Measurements from ENCODE around the gene C11orf97.
"Not testable (repeated sequence)": the region's sequence is repeated elsewhere in the genome, so short reads cannot be mapped to it uniquely, and the experiment has no call there.

The C11orf97 gene

GRCh38 chr11:94500181-94500580 lies 12.1 kb upstream of the C11orf97 start:
- Histone ChIP-seq H3K27me3 (ENCODE audit: insufficient read depth, poor library complexity, severe bottlenecking) (no peaks in the 10 kb centered on the region), H3K9me3 (ENCODE audit: severe bottlenecking) (no peaks in the 10 kb centered on the region), H3K27ac (ENCODE audit: poor library complexity, severe bottlenecking) (no peak overlapping the region), H3K4me1 (ENCODE audit: insufficient read depth, poor library complexity, severe bottlenecking) (peaks cover 4% of the 10 kb centered on the region), H3K36me3 (ENCODE audit: low read depth) (peaks cover 29% of the 10 kb centered on the region), H3K4me3 (ENCODE audit: severe bottlenecking) (no peak overlapping the region)
- no peak for DNase-seq (ENCODE audit: low spot score)
- ATAC-seq (ENCODE audit: low read depth) = no peak
- TF ChIP-seq CTCF (IDR thresholded peaks at IDR 0.05; ENCODE audit: poor library complexity, severe bottlenecking) = no peak

- Histone ChIP-seq H3K27me3 (ENCODE audit: insufficient read depth, poor library complexity, severe bottlenecking) (no peaks in the 10 kb centered on the region), H3K36me3 (ENCODE audit: low read depth) (peaks cover 26% of the 10 kb centered on the region), H3K9me3 (ENCODE audit: severe bottlenecking) (no peaks in the 10 kb centered on the region), H3K27ac (ENCODE audit: poor library complexity, severe bottlenecking) (no peak overlapping the region), H3K4me1 (ENCODE audit: insufficient read depth, poor library complexity, severe bottlenecking) (no peaks in the 10 kb centered on the region), H3K4me3 (ENCODE audit: severe bottlenecking) (no peak overlapping the region)
- DNase-seq (ENCODE audit: low spot score) = no peak
- no peak for ATAC-seq (ENCODE audit: low read depth)
- TF ChIP-seq CTCF (IDR thresholded peaks at IDR 0.05; ENCODE audit: poor library complexity, severe bottlenecking) = no peak
Observed at GRCh38 chr11:94501522-94501921, 10.7 kb upstream of the C11orf97 start.

GRCh38 chr11:94504689-94505293 lies 7.5 kb upstream of the C11orf97 start:
- DNase-seq (ENCODE audit: low spot score) = no peak
- Histone ChIP-seq H3K9me3 (ENCODE audit: severe bottlenecking) (no peaks in the 10 kb centered on the region), H3K4me3 (ENCODE audit: severe bottlenecking) (no peak overlapping the region), H3K27ac (ENCODE audit: poor library complexity, severe bottlenecking) (no peak overlapping the region), H3K27me3 (ENCODE audit: insufficient read depth, poor library complexity, severe bottlenecking) (no peaks in the 10 kb centered on the region), H3K36me3 (ENCODE audit: low read depth) (no peaks in the 10 kb centered on the region), H3K4me1 (ENCODE audit: insufficient read depth, poor library complexity, severe bottlenecking) (no peaks in the 10 kb centered on the region)
- peak; percentile 56; the same call in 2 of the 3 replicates for ATAC-seq (ENCODE audit: low read depth)
- peak; percentile 87 for TF ChIP-seq CTCF (IDR thresholded peaks at IDR 0.05; ENCODE audit: poor library complexity, severe bottlenecking)

- DNase-seq (ENCODE audit: low spot score); H3K27me3 ChIP-seq (ENCODE audit: insufficient read depth, poor library complexity, severe bottlenecking); ATAC-seq (ENCODE audit: low read depth); H3K36me3 ChIP-seq (ENCODE audit: low read depth); H3K27ac ChIP-seq (ENCODE audit: poor library complexity, severe bottlenecking); H3K4me1 ChIP-seq (ENCODE audit: insufficient read depth, poor library complexity, severe bottlenecking); H3K9me3 ChIP-seq (ENCODE audit: severe bottlenecking); H3K4me3 ChIP-seq (ENCODE audit: severe bottlenecking): not testable (repeated sequence)
Observed at GRCh38 chr11:94506513-94506912, 5.7 kb upstream of the C11orf97 start.

DNA sequence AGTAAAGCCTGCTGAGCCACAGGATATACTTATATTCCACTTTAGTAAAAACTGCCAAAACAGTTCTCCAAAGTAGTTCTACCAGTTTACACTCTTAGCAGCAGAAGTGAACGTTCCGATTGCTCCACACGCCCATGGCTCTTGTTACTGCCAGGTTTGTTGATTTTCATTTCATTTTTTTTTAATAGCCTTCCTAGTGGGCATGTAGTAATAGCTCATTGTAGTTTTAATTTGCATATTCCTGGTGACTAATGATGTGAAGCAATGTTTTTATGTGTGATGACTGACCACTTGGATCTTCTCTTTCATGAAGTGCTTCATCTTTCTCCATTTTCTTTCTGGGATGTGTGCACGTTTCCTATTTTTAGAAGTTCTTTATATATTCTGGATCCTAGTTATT lies 4.8 kb upstream of the C11orf97 start:
- H3K4me3 ChIP-seq (ENCODE audit: severe bottlenecking) = no peak overlapping the region
- H3K4me1 ChIP-seq (ENCODE audit: insufficient read depth, poor library complexity, severe bottlenecking) = no peaks in the 10 kb centered on the region
- ATAC-seq (ENCODE audit: low read depth) (peak; percentile 43), DNase-seq (ENCODE audit: low spot score) (no peak)
- no peaks in the 10 kb centered on the region for H3K36me3 ChIP-seq (ENCODE audit: low read depth)
- no peak for TF ChIP-seq CTCF (IDR thresholded peaks at IDR 0.05; ENCODE audit: poor library complexity, severe bottlenecking)
- H3K9me3 ChIP-seq (ENCODE audit: severe bottlenecking) = no peaks in the 10 kb centered on the region
- H3K27me3 ChIP-seq (ENCODE audit: insufficient read depth, poor library complexity, severe bottlenecking) = no peaks in the 10 kb centered on the region
- H3K27ac ChIP-seq (ENCODE audit: poor library complexity, severe bottlenecking) = no peak overlapping the region

All from RWPE2 (cell line).